H9 (cell line): ENCODE results near the gene DDX27. TPM values are rescaled to one million over a fixed set of nuclear protein-coding genes. Genes with fewer than 3 reads are reported as not detected.

Source experiments
- DNase-seq: peaks from one replicate; pipeline ENCODE4 v3.0.0-alpha.2; 2017
- H2AFZ ChIP-seq: one replicate; pipeline ENCODE4 v1.6.1; 2013; ENCODE audit warnings: mild to moderate bottlenecking, low read length, control low read depth, moderate library complexity
- H2AK5ac ChIP-seq: 2 replicates; pipeline ENCODE4 v1.6.1; 2013; ENCODE audit warnings: low read length, control low read depth, mixed read lengths; ENCODE audit not compliant: insufficient read length
- H2BK120ac ChIP-seq: one replicate; pipeline ENCODE4 v1.6.1; 2013; ENCODE audit warnings: low read depth, mild to moderate bottlenecking, low read length, control low read depth, inconsistent platforms; ENCODE audit not compliant: poor library complexity, severe bottlenecking
- H2BK12ac ChIP-seq: 2 replicates; pipeline ENCODE4 v1.6.1; 2013; ENCODE audit warnings: low read length, control low read depth, mixed read lengths, low read depth; ENCODE audit not compliant: insufficient read length
- H2BK15ac ChIP-seq: 2 replicates; pipeline ENCODE4 v1.6.1; 2013; ENCODE audit warnings: low read depth, low read length, control low read depth
- H2BK20ac ChIP-seq: one replicate; pipeline ENCODE4 v1.6.1; 2013; ENCODE audit warnings: low read depth, mild to moderate bottlenecking, low read length, control low read depth, inconsistent platforms; ENCODE audit not compliant: poor library complexity, severe bottlenecking
- H2BK5ac ChIP-seq: 2 replicates; pipeline ENCODE4 v1.6.1; 2013; ENCODE audit warnings: low read length, control low read depth, mixed read lengths; ENCODE audit not compliant: insufficient read length
- H3K14ac ChIP-seq: 2 replicates; pipeline ENCODE4 v1.6.1; 2013; ENCODE audit warnings: low read length, control low read depth; ENCODE audit not compliant: insufficient read depth
- H3K18ac ChIP-seq: 2 replicates; pipeline ENCODE4 v1.6.1; 2013; ENCODE audit warnings: low read depth, mild to moderate bottlenecking, mixed read lengths, low read length, control low read depth; ENCODE audit not compliant: insufficient read length
- H3K23ac ChIP-seq: 2 replicates; pipeline ENCODE4 v1.6.1; 2013; ENCODE audit warnings: low read length, control low read depth, mixed read lengths, low read depth; ENCODE audit not compliant: insufficient read length
- H3K23me2 ChIP-seq: 2 replicates; pipeline ENCODE4 v1.6.1; 2013; ENCODE audit warnings: low read depth, mild to moderate bottlenecking, mixed read lengths, low read length, control low read depth; ENCODE audit not compliant: insufficient read length, poor library complexity, severe bottlenecking
- H3K27ac ChIP-seq: 2 replicates; pipeline ENCODE4 v1.5.1; 2013; ENCODE audit warnings: low read length, control low read depth, mixed read lengths, low read depth; ENCODE audit not compliant: insufficient read length
- H3K27me3 ChIP-seq: 2 replicates; pipeline ENCODE4 v1.6.1; 2013; ENCODE audit warnings: low read length, control low read depth, inconsistent platforms; ENCODE audit not compliant: insufficient read depth
- H3K4ac ChIP-seq: 2 replicates; pipeline ENCODE4 v1.6.1; 2013; ENCODE audit warnings: low read depth, mild to moderate bottlenecking, control low read depth, inconsistent platforms, low read length, moderate library complexity
- H3K4me1 ChIP-seq: 2 replicates; pipeline ENCODE4 v1.6.1; 2013; ENCODE audit warnings: low read length, control low read depth, inconsistent platforms; ENCODE audit not compliant: insufficient read depth
- H3K4me2 ChIP-seq: 2 replicates; pipeline ENCODE4 v1.6.1; 2013; ENCODE audit warnings: low read length, control low read depth, mixed read lengths; ENCODE audit not compliant: insufficient read length, insufficient read depth
- H3K56ac ChIP-seq: 2 replicates; pipeline ENCODE4 v1.6.1; 2013; ENCODE audit warnings: low read depth, mild to moderate bottlenecking, mixed read lengths, low read length, control low read depth; ENCODE audit not compliant: insufficient read length
- H3K79me1 ChIP-seq: 2 replicates; pipeline ENCODE4 v1.6.1; 2013; ENCODE audit warnings: low read depth, mild to moderate bottlenecking, moderate library complexity, low read length, control low read depth, inconsistent platforms; ENCODE audit not compliant: insufficient read depth, poor library complexity, severe bottlenecking
- H3K79me2 ChIP-seq: 2 replicates; pipeline ENCODE4 v1.6.1; 2013; ENCODE audit warnings: low read length, control low read depth, inconsistent platforms; ENCODE audit not compliant: insufficient read depth
- H3K9ac ChIP-seq: 2 replicates; pipeline ENCODE4 v1.6.1; 2013; ENCODE audit warnings: low read length, control low read depth, mixed read lengths; ENCODE audit not compliant: insufficient read length; ENCODE audit errors: extremely low read depth
- H3K9me3 ChIP-seq: one replicate; pipeline ENCODE4 v1.6.1; 2013; ENCODE audit warnings: low read depth, low read length, inconsistent platforms; ENCODE audit not compliant: control insufficient read depth
- H3T11ph ChIP-seq: one replicate; pipeline ENCODE4 v1.6.1; 2013; ENCODE audit warnings: mild to moderate bottlenecking, low read length, control low read depth, inconsistent platforms
- H4K20me1 ChIP-seq: one replicate; pipeline ENCODE4 v1.6.1; 2013; ENCODE audit not compliant: control insufficient read depth, insufficient read length, insufficient read depth
- H4K5ac ChIP-seq: 2 replicates; pipeline ENCODE4 v1.6.1; 2013; ENCODE audit warnings: low read depth, mild to moderate bottlenecking, mixed read lengths, low read length, control low read depth; ENCODE audit not compliant: insufficient read length
- H4K8ac ChIP-seq: replicated peaks from 2 replicates; pipeline ENCODE4 v1.6.1; 2013; ENCODE audit warnings: low read length, control low read depth, mixed read lengths, low read depth; ENCODE audit not compliant: insufficient read length
- H4K91ac ChIP-seq: 2 replicates; pipeline ENCODE4 v1.6.1; 2013; ENCODE audit warnings: low read depth, mild to moderate bottlenecking, moderate library complexity, mixed read lengths, low read length, control low read depth; ENCODE audit not compliant: insufficient read length
- H3K27ac Mint-ChIP-seq, 3 experiments: 2 replicates in 2 of 3; 3 replicates in 1 of 3; pipeline ENCODE4 v1.8.0; 2020 to 2021; ENCODE audit warnings: mixed read lengths in 3 of 3, mild to moderate bottlenecking in 1 of 3, moderate library complexity in 1 of 3
- H3K27me3 Mint-ChIP-seq: 2 replicates; pipeline ENCODE4 v1.8.0; 2021; ENCODE audit warnings: low read depth, mild to moderate bottlenecking, moderate library complexity, mixed read lengths
- H3K36me3 Mint-ChIP-seq, 3 experiments: 2 replicates in 2 of 3; 3 replicates in 1 of 3; pipeline ENCODE4 v1.8.0; 2020 to 2021; ENCODE audit warnings: low read depth in 3 of 3, mixed read lengths in 3 of 3; ENCODE audit not compliant: insufficient read depth in 1 of 3
- H3K4me1 Mint-ChIP-seq, 2 experiments: 2 replicates each; pipeline ENCODE4 v1.8.0; 2020; ENCODE audit warnings: mixed read lengths in 2 of 2
- H3K4me3 Mint-ChIP-seq, 2 experiments: 2 replicates in 1 of 2; 3 replicates in 1 of 2; pipeline ENCODE4 v1.8.0; 2020 to 2021; ENCODE audit warnings: mild to moderate bottlenecking in 2 of 2, mixed read lengths in 2 of 2, moderate library complexity in 1 of 2
- H3K9me3 Mint-ChIP-seq, 2 experiments: 2 replicates in 1 of 2; 3 replicates in 1 of 2; pipeline ENCODE4 v1.8.0; 2020; ENCODE audit warnings: mild to moderate bottlenecking in 2 of 2, mixed read lengths in 2 of 2, moderate library complexity in 1 of 2
- CTCF ChIP-seq: fragments of 200-600 bp; sonication (generic); conservative IDR thresholded peaks from 3 replicates; pipeline ENCODE4 v1.8.0; 2021; ENCODE audit warnings: antibody characterized with exemption, mild to moderate bottlenecking
- WGBS: extraction: QIAGEN DNeasy Blood & Tissue Kit; methylation state at CpG from one replicate; pipeline ENCODE4 v1.1.7; 2013; ENCODE audit warnings: missing lambda C conversion rate, low lambda C conversion rate, mixed read lengths; ENCODE audit not compliant: insufficient read length; ENCODE audit errors: extremely low coverage; 5-methylcytosine and 5-hydroxymethylcytosine counted together
- total RNA-seq: library from RNA; stranded (reverse); gene quantifications from 2 replicates; pipeline ENCODE4 v1.2.1, GENCODE V29; 2021

The DDX27 gene
- total RNA-seq, 1 experiment from 2014 or later = 46.9 TPM

DNA sequence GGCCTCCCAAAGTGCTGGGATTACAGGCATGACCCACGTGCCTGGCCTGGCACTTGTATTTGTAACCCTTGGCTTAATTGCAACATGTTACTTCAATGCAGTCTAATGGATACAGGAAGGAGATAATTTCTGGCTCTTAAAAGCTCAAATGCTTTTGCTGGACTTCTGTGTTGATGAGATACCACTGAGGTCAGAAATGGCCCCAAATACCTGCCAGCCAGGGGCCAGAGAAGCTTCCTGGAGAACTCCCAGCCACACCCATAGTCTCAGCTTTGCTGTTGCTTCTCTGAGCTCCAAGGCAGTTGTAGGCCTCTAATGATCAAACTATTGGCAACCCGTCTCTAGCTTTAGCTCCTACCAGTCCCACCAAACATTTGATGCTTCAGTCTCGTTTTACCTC, 72.8 kb downstream of the DDX27 start:
- Histone ChIP-seq H3K27me3 (no peaks in the 10 kb centered on the region), H3T11ph (no peak overlapping the region), H4K20me1 (no peaks in the 10 kb centered on the region), H4K91ac (no peak overlapping the region), H3K9me3 (no peaks in the 10 kb centered on the region), H2BK120ac (no peak overlapping the region), H4K5ac (no peak overlapping the region), H2BK20ac (no peak overlapping the region), H3K27ac (no peak overlapping the region), H3K4me2 (no peak overlapping the region), H2BK12ac (no peak overlapping the region), H3K14ac (no peak overlapping the region), H3K23me2 (no peaks in the 10 kb centered on the region), H2BK15ac (no peak overlapping the region), H3K9ac (no peak overlapping the region), H4K8ac (no peak overlapping the region), H3K56ac (no peak overlapping the region), H3K79me2 (no peaks in the 10 kb centered on the region), H3K4me1 (peaks cover 2% of the 10 kb centered on the region; the same call in 1 of the 2 replicates), H2BK5ac (no peak overlapping the region), H3K79me1 (no peaks in the 10 kb centered on the region), H3K4ac (no peak overlapping the region), H2AFZ (no peak overlapping the region), H2AK5ac (no peak overlapping the region), H3K23ac (no peak overlapping the region), H3K18ac (no peak overlapping the region)
- peaks cover 2% of the 10 kb centered on the region; the same call in 1 of the 2 replicates for H3K27me3 Mint-ChIP-seq
- WGBS = no CpG with 5 or more reads among the region's 3 CpGs
- no peak for TF ChIP-seq CTCF
- no peak overlapping the region for H3K4me3 Mint-ChIP-seq
- peaks cover 24 to 64% (median 45%) of the 10 kb centered on the region in 3 experiments for H3K36me3 Mint-ChIP-seq
- no peak for DNase-seq
- H3K9me3 Mint-ChIP-seq = no peaks in the 10 kb centered on the region
- peaks cover 33 to 44% of the 10 kb centered on the region in 2 experiments for H3K4me1 Mint-ChIP-seq
- peak overlapping the region; percentile 69 to 85 (median 74); a peak in 3 of 7 replicates for H3K27ac Mint-ChIP-seq
